Epithelial cell of esophagus (primary cell): ENCODE results near the gene APP.
A peak's percentile ranks its signal among the peaks of the same experiment; 100 is the strongest.

Experiments
- DNase-seq: peaks from one replicate; pipeline ENCODE4 v3.0.0; 2010; ENCODE audit warnings: low read depth
- H3K4me3 ChIP-seq: 2 replicates; pipeline ENCODE4 v1.5.1; 2011; ENCODE audit warnings: mild to moderate bottlenecking, low read length, control low read depth
- CTCF ChIP-seq: IDR thresholded peaks from 2 replicates; pipeline ENCODE4 v1.5.1; 2011; ENCODE audit warnings: low read depth, mild to moderate bottlenecking, low read length, control low read depth, inconsistent platforms; ENCODE audit not compliant: insufficient read depth; ENCODE audit errors: missing control alignments

Gene APP

GRCh38 chr21:25964926-25965325, 205.6 kb downstream of the APP start:
- peak; percentile 66 for DNase-seq
- no peak for TF ChIP-seq CTCF
- no peak overlapping the region for H3K4me3 ChIP-seq

GRCh38 chr21:25964015-25964414, 206.6 kb downstream of the APP start:
- peak; percentile 80 for DNase-seq
- no peak overlapping the region for H3K4me3 ChIP-seq
- TF ChIP-seq CTCF = no peak

- DNase-seq = peak; percentile 83
- H3K4me3 ChIP-seq = no peak overlapping the region
- TF ChIP-seq CTCF = no peak
These were observed 207.4 kb downstream of the APP start for GRCh38 chr21:25963181-25963580.

- no peak for TF ChIP-seq CTCF
- H3K4me3 ChIP-seq = no peak overlapping the region
- no peak for DNase-seq
These were observed 209.5 kb downstream of the APP start for GRCh38 chr21:25961042-25961441.

- no peak for TF ChIP-seq CTCF
- no peak overlapping the region for H3K4me3 ChIP-seq
- DNase-seq = no peak
These were observed 210.2 kb downstream of the APP start for GRCh38 chr21:25960402-25960801.

- no peak overlapping the region for H3K4me3 ChIP-seq
- DNase-seq = no peak
- no peak for TF ChIP-seq CTCF
These were observed 210.8 kb downstream of the APP start for GRCh38 chr21:25959799-25960198.

- DNase-seq = peak; percentile 80
- H3K4me3 ChIP-seq = no peak overlapping the region
- TF ChIP-seq CTCF = no peak
These were observed 213.4 kb downstream of the APP start for GRCh38 chr21:25956993-25957714.
